GM11168 (cell line): ENCODE data around the gene PTPN6.
"Not testable (repeated sequence)": the region's sequence is repeated elsewhere in the genome, so short reads cannot be mapped to it uniquely, and the experiment has no call there.

ENCODE experiments used
- in situ Hi-C: fragments of 300-500 bp; cut with MboI; formaldehyde crosslinking; loops from one replicate; pipeline ENCODE4 v1.12.0; 2022; ENCODE audit warnings: low sequenced_read_pairs; ENCODE audit not compliant: unreplicated experiment

The PTPN6 gene

GRCh38 chr12:6950811-6951540 lies at the start of gene PTPN6:
PTPN6 (plus strand) TSS chr12:6951356; CDS start chr12:6951513, 157 bp downstream.
- in situ Hi-C loops: no loop called here

DNA sequence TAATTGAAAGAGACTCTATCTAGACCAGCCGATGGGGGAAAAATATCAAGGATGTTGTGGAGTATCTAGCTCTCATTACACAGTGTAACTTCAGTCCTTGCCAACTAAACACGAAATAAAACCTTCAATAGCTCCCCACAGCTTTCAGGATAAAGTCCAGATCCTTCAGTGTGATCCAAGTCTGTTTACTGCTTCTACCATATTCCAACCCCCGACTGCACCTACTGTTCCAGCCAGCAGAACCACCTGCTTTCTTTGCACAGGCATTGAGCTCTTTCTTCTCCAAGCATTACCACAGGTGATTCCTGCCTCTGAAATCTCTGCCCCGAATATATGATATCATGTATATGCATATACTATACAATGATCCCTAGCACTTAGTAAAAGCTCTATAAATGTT lies 48.7 kb upstream of the PTPN6 start:
- in situ Hi-C loops: no loop called here

- in situ Hi-C loops: no loop called here
Observed at GRCh38 chr12:6903722-6904121, 47.4 kb upstream of the PTPN6 start.

GRCh38 chr12:6904280-6905276 lies 46.6 kb upstream of the PTPN6 start, which contains the start of gene LRRC23:
LRRC23 (plus strand) TSS chr12:6904822; CDS start chr12:6905634, 812 bp downstream.
- in situ Hi-C loops: no loop called here

- in situ Hi-C loops: no loop called here
Observed at GRCh38 chr12:6905414-6906040, 45.6 kb upstream of the PTPN6 start.

- in situ Hi-C loops: not testable (repeated sequence)
Observed at GRCh38 chr12:6908141-6908540, 43.0 kb upstream of the PTPN6 start.

DNA sequence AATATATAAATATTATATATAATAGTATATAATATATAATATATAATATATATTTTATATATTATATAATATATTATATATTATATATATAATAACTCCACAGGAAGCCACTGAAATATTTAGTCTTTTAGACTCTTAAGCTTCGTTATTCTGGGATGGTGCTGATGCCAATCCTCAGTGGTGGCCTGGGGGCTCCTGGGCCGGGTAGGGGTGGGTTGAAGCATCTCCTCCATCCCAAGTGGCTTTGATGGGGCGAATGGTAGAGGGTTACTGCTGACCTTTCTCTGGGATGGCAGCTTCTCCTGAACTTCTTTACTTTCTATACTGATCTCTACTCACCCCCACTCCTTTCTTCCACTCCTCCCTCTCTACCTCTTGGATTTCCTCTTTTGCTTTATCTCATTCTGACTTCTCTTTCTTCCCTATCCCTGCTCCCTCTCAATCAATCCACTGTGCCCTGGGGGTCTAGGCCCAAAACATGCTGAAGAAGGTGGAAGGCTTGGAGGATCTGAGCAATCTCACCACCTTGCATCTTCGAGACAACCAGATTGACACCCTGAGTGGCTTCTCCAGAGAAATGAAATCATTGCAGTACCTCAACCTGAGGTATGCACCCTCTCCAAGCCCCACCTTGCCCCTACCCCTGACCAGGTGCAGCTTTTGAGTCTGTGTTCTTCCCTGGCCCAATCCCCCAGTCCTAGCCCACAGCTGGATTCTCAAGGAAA lies 41.6 kb upstream of the PTPN6 start:
- in situ Hi-C loops: no loop called here

GRCh38 chr12:6912164-6912935 lies 38.8 kb upstream of the PTPN6 start:
- in situ Hi-C loops: no loop called here

GRCh38 chr12:6914246-6914946 lies 36.8 kb upstream of the PTPN6 start, which contains the start of gene ENO2:
ENO2 (plus strand) TSS chr12:6914580; CDS start chr12:6915833, 1,253 bp downstream.
- in situ Hi-C loops: no loop called here

DNA sequence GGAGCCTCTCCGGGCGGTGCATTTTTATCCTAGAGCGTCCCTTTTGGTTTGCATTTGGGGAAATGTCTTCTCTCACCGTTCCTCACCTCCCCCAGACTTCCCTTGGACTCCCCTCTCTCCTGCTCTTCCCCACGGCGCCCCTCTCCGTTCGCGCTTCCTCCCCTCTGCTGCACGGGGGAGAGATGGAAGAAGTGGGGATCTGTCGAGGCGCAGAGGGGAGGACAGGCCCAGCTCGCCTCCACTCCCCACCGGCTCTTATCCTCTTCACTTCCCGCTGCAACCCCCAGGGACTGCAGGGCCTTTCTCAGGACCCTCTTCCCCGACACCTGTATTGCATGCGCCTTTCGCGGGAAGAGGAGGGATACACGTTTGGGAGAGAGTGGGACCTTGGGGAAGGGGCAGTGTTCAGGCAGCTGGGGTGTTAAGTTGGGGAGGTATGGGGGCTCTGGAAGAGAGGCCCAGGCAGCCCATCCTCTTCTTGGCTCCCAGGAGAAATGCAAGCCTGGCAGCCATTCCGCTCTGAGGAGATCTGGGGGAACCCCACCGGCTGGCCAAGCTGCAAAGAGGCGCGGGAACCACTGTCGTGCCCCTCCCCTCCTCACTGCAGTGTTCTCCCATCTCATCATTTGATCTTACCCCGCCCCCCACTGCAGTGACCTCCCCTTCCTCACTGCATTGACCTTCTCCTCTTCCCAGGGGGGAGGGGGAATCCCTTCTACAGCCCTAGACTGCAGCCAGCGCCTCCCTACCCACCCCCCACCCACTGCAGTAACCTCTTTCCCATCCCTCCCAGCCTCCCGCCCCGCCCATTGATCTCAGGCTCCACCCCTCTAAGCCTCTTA lies 36.0 kb upstream of the PTPN6 start:
- in situ Hi-C loops: no loop called here

DNA sequence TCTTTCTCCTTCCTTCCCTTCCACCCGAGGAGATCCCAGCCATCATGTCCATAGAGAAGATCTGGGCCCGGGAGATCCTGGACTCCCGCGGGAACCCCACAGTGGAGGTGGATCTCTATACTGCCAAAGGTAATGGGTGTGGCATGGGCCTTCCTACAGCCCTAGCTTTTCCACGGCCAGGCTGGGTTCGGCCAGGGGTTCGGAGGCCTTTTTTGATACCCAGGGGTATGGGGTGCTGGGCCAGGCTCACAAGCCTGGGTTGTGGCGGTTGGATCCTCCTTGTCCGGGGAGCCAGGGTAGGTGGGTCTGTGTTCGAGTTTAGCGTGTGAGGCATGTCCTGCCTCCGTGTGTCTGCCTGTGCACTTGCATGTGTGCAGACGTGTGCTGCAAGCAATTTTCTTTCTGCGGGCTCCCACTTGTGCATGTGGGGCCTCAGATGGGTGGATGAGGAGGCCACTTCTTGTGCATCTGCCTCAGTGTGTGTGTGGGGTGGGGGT lies 35.3 kb upstream of the PTPN6 start:
- in situ Hi-C loops: no loop called here

DNA sequence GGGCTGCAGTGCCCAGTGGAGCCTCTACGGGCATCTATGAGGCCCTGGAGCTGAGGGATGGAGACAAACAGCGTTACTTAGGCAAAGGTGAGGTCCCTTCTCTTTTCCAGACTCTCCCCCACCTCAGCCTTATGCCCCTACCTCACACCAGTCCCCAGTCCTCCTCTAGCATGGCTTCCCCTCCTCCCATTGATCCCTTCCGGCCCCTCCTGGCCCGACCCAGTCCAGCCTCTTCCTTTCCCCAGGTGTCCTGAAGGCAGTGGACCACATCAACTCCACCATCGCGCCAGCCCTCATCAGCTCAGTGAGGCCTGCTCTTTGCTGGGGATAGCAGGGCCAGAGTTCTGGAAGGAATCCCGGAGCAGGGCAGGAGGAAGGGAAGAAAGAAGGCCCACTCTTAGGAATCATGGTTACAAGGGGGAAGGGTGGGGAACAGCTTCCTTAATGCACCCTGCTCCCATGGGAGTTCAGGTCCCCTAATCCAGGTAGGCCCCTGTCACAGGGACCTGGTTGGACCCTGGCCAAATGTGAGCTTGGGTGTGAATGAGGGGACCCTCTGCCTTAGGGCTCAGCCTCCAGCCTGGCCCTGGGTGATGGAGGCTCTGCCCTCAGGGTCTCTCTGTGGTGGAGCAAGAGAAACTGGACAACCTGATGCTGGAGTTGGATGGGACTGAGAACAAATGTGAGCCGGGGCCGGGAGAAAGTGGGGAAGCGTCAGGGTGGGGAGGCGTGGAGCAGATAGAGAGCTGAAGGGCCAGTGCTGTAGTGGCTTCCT lies 34.5 kb upstream of the PTPN6 start:
- in situ Hi-C loops: no loop called here

GRCh38 chr12:6917491-6918231 lies 33.5 kb upstream of the PTPN6 start:
- in situ Hi-C loops: no loop called here

DNA sequence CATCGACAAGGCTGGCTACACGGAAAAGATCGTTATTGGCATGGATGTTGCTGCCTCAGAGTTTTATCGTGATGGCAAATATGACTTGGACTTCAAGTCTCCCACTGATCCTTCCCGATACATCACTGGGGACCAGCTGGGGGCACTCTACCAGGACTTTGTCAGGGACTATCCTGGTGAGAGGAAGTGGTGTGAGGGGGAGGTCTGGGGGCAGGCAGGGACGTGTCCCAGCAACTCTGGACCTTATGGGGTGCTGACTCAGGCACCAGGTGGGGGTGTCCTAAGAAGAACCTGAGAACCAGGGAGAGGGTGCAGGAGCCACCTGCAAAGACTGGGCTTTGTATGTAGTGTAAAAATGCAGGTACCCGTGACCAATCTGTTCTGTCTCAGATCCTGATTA lies 31.6 kb upstream of the PTPN6 start:
- in situ Hi-C loops: no loop called here

DNA sequence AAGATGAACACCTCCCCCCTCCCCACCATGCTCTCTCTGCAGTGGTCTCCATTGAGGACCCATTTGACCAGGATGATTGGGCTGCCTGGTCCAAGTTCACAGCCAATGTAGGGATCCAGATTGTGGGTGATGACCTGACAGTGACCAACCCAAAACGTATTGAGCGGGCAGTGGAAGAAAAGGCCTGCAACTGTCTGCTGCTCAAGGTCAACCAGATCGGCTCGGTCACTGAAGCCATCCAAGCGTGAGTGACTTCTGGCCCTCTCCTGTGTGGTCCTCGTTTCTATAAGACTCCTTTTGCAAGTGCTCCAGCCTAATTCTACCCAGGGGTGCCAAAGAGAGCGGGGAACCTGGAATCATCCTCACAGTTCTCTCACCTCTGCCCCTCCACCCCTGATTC lies 29.6 kb upstream of the PTPN6 start:
- in situ Hi-C loops: no loop called here
